GM18505 (cell line): ENCODE results near the gene CMTM7.

Experiments used
- ATAC-seq: cut with Tn5 transposase; IDR thresholded peaks from one replicate; pipeline ENCODE4 v1.9.1; 2021; ENCODE audit not compliant: unreplicated experiment
- POLR2A ChIP-seq: IDR thresholded peaks from 4 replicates; pipeline ENCODE4 v1.6.1; 2011; ENCODE audit warnings: borderline replicate concordance; ENCODE audit not compliant: insufficient read depth, insufficient read length; ENCODE audit errors: extremely low read depth

Gene CMTM7

GRCh38 chr3:32392536-32393302 lies 1.1 kb downstream of the CMTM7 start:
- no peak for ATAC-seq
- no peak for TF ChIP-seq POLR2A

DNA sequence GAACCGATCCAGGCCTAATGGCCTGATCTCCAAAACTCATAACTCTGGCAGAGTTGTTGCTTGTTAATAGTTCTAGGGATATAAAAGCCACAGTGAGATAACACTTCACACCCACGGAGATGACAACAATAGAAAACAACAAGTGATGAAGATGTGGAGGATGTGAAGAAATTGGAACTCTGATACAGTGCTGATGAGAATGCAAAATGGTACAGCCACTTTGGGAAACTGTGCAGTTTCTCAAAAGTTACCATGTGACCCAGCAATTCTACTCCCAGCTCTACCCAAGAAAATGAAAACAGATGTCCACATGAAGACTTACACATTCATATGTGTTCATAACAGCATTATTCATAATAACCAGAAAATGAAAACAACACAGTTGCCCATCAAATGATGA lies 3.8 kb downstream of the CMTM7 start:
- ATAC-seq, result no peak
- TF ChIP-seq POLR2A, result no peak

GRCh38 chr3:32397941-32398340 lies 6.3 kb downstream of the CMTM7 start:
- no peak for TF ChIP-seq POLR2A
- ATAC-seq, result no peak

DNA sequence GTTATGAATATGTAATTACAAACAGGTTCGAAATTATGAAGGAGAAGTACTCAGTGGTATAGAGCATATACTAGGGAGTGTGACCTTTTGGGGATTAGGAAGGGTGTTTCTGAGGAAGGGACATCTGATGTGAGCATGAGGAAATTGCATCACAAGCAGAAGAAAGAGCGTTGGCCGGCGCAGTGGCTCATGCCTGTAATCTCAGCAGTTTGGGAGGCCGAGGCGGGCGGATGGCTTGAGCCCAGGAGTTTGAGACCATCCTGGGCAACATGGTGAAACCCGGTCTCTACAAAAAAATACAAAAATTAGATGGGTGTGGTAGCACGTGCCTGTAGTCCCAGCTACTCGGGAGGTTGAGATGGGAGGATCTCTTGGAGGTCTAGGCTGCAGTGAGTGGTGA lies 6.9 kb downstream of the CMTM7 start:
- TF ChIP-seq POLR2A, result no peak
- ATAC-seq, result no peak

GRCh38 chr3:32399030-32399620 lies 7.5 kb downstream of the CMTM7 start:
- ATAC-seq, result no peak
- no peak for TF ChIP-seq POLR2A

DNA sequence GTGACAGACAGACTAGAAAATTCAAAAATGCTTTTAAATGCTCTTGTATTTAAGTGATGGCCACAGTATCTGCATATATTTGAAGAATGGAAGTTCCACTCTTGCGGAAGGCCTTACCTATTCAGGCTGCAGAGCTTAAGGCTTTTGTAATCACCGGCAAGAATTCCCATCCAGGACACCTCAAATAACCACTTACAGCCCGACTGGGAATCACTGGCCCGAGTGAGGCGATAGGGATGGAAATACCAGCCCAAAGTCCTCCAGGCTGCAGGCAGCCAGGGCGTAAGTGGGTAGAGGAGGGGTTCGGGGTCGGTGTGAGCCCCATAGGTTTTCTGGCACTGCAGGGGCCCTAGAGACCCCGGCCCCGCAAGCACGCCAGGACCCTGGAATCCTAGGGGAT lies 9.5 kb downstream of the CMTM7 start:
- no peak for ATAC-seq
- TF ChIP-seq POLR2A, result no peak

GRCh38 chr3:32401556-32402081 lies 10.0 kb downstream of the CMTM7 start:
- peak; percentile 70 for ATAC-seq
- peak; percentile 18 for TF ChIP-seq POLR2A

GRCh38 chr3:32403663-32404062 lies 12.0 kb downstream of the CMTM7 start:
- TF ChIP-seq POLR2A, result no peak
- no peak for ATAC-seq

- ATAC-seq, result no peak
- TF ChIP-seq POLR2A, result no peak
Measured at GRCh38 chr3:32404714-32405113, 13.1 kb downstream of the CMTM7 start.

DNA sequence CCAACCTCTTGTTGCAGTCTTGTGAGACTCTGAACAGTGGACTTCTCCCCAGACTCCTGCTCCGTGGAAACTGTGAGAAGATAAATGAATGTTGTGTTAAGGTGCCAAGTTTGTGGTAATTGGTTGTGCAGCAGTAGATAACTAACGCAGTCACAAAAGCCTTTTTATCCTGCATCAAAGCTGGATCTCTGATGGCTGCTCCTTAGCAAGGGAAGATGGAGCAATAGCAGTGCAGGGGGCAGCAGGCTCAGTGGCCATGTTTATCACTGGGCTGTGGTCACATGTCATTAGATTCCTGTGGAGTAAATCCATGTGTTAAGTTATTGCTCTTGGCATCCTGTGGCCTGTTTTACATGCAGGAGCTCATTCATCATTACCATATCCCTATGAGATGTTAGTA lies 13.5 kb downstream of the CMTM7 start:
- ATAC-seq, result no peak
- TF ChIP-seq POLR2A, result no peak

GRCh38 chr3:32405711-32406323 lies 14.2 kb downstream of the CMTM7 start:
- ATAC-seq, result no peak
- no peak for TF ChIP-seq POLR2A

DNA sequence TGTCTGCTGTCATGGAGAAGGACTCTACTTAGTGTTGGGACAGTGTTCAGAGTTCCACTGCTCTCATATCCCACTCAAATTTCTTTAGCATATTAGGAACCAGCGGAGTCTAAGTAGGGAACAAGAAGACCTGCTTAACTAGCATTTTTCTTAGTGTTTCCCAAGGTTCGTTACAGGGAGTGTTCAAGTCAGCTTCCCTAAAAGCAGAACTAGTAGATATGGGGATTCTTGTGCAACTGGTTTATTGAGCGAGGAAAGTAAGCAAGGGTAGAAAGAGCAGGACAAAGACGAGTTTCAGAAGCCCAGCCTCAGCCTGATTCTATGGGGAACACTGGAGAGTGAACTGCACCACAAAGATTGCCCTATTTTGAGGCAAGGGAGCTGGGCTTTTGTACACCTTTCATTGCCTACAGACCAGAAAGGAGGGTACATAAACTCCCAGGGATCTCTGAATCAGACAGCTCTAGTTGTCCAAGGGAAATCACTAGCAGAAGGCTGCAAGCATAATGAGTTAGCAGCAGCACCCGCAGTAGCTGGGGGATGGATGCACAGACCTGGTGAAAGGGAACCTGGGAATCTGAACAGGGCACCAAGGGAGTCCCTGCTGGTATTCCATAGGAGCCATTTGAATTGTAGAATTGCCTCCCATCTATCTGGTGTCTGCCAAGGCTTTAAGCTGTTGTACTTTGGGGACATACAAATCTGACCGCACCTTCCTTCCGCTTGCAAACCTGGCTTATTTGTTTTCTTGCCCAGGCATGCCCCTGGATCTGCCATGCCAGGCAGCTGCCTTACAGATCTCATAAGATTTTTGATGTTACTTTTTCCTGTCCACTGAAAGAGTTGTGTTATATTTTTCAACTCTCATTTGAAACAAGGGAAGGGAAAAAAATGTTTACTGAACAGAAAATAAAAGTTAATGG lies 15.1 kb downstream of the CMTM7 start:
- no peak for TF ChIP-seq POLR2A
- ATAC-seq, result no peak
